ENCODE results near the gene TNNC1.

TNNC1 gene

DNA sequence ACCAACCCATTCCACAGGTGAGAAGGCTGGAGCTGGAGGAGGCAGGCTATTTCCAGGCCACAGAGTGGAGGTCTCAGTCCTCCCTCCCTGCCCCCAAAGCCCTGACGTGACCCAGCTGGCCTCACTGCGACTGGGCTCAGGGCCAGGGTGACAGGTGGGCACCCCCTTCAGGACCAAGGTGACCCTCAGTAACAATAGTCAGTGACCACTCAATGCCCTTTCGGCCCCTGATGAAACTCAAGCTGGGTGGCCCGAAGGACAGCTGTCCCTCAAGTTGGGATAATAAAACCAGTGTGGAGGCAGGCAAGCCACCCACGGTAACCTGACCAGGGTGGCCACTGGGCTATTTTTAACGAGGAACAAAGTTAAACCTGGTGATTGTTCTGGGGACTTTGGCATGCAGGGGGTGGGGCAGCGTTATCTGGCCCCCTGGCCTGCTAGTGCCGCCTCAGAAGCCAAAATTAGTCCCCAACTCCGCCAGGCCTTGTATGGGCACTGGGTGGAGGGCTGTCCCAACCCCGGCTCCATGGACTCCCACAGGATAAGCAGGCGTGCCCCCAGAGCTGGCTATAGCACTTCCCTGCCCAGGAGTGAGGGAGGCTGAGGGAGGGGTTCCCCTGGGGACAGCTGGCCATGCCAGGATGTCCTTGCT, 1.1 kb downstream of the TNNC1 start:
- H3K27me3 ChIP-seq (replicated peaks; ENCODE audit: control insufficient read depth, insufficient read depth, low read length) = no peaks in the 10 kb centered on the region
- no peak for DNase-seq (ENCODE audit: extremely low read depth, insufficient read length)
- TF ChIP-seq, protein P1, sequence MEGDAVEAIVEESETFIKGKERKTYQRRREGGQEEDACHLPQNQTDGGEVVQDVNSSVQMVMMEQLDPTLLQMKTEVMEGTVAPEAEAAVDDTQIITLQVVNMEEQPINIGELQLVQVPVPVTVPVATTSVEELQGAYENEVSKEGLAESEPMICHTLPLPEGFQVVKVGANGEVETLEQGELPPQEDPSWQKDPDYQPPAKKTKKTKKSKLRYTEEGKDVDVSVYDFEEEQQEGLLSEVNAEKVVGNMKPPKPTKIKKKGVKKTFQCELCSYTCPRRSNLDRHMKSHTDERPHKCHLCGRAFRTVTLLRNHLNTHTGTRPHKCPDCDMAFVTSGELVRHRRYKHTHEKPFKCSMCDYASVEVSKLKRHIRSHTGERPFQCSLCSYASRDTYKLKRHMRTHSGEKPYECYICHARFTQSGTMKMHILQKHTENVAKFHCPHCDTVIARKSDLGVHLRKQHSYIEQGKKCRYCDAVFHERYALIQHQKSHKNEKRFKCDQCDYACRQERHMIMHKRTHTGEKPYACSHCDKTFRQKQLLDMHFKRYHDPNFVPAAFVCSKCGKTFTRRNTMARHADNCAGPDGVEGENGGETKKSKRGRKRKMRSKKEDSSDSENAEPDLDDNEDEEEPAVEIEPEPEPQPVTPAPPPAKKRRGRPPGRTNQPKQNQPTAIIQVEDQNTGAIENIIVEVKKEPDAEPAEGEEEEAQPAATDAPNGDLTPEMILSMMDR (IDR thresholded peaks at IDR 0.05; ENCODE audit: insufficient read depth, low read length, poor library complexity, severe bottlenecking) = no peak
- H3K36me3 ChIP-seq (ENCODE audit: control insufficient read depth, insufficient read depth, low read length) = 0 out of 2 replicates have a peak, but pooled peaks cover 1% of the 10 kb centered on the region
- no peak overlapping the region for H3K4me3 ChIP-seq (replicated peaks; ENCODE audit: low read depth, low read length)

DNA sequence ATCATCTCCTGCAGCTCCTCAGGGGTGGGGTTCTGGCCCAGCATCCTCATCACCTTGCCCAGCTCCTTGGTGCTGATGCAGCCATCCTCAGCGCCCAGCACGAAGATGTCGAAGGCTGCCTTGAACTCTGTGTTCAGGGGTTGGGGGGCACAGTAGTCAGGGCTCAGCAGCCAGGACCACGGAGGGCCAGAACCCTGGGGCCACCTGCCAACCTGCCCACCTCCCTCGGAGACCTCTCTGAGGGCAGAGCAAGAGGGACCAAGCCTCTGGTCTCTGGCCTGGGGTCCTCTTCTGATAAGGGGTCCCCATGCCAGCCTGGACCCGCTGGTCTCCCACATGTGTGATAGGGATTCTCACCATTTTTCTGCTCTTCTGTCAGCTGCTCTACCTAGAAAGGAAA, 1.7 kb downstream of the TNNC1 start:
- H3K27me3 ChIP-seq (replicated peaks; ENCODE audit: control insufficient read depth, insufficient read depth, low read length) = no peaks in the 10 kb centered on the region
- DNase-seq (ENCODE audit: extremely low read depth, insufficient read length) = no peak
- TF ChIP-seq, protein P1 (IDR thresholded peaks at IDR 0.05; ENCODE audit: insufficient read depth, low read length, poor library complexity, severe bottlenecking) = no peak
- H3K36me3 ChIP-seq (ENCODE audit: control insufficient read depth, insufficient read depth, low read length) = no peaks in the 10 kb centered on the region
- H3K4me3 ChIP-seq (replicated peaks; ENCODE audit: low read depth, low read length) = no peak overlapping the region

DNA sequence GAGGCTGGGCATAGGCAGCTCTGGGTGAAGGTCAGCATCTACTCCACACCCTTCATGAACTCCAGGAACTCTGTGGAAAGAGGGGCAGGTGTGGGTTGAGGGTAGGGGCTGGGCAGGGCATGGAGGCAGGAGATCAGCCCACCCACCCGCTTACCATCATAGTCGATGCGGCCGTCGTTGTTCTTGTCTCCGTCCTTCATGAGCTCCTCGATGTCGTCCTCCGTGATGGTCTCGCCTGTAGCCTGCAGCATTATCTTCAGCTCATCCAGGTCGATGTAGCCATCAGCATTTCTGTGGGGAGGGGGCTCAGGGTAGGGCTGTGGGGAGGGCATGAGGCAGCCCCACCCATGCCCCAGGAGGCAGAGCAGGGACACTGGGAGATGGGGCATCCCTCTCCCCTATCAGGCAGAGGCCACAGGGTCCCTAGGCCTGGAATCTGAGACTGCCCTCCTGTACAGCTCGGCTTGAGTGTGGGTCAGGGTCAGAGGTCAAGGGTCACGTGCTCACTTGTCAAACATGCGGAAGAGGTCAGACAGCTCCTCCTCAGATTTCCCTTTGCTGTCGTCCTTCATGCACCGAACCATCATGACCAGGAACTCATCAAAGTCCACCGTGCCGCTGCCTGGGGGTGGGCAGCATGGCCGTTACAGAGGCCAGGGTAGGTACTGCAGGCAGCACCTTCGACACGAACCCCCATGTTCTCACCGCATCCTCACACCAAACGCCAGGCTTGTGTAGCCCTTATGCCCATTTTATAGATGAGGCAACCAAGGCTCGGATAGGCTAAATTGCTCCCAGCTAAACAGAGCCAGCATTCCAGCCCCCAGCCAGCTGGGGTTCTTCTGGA, 2.4 kb downstream of the TNNC1 start:
- TF ChIP-seq, protein P1 (IDR thresholded peaks at IDR 0.05; ENCODE audit: insufficient read depth, low read length, poor library complexity, severe bottlenecking) = no peak
- no peak overlapping the region for H3K4me3 ChIP-seq (replicated peaks; ENCODE audit: low read depth, low read length)
- no peaks in the 10 kb centered on the region for H3K27me3 ChIP-seq (replicated peaks; ENCODE audit: control insufficient read depth, insufficient read depth, low read length)
- DNase-seq (ENCODE audit: extremely low read depth, insufficient read length) = no peak
- H3K36me3 ChIP-seq (ENCODE audit: control insufficient read depth, insufficient read depth, low read length) = no peaks in the 10 kb centered on the region

DNA sequence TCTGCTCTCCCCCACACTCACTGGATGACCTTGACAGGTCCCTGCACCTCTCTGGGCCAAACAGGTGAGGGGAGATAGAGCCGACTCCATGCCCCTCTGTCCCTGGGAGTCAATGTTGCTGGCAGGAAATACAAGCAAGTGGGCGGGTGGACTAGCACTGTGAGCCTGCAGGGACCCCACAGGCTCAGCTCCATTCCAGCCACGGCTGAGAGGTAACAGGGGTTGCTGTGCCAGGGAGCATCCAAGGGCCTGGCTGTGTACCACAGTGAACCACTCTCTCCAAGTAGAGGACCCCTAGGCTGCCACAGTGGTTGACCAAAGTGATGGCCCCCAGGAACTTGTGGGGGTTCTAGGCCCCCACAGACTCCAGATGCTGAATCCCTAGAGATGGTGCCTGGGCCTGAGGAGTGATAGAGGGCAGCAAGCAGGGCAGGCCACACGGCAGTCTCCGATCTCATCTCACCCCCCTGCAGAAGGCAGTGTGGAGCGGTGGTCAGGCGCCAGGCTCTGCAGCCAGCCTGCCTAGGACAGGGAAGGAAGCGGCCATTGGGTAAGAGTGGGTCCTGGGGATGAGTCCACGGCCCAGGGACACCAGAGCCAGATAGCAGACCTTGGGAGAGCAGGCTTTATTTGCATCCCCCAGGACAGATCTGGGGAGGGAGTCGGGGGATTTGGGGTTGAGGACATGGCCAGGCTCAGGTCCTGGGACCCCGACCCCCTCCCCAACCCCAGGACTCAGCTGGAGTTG, 3.2 kb downstream of the TNNC1 start:
- Histone ChIP-seq H3K4me3 (replicated peaks; ENCODE audit: low read depth, low read length) (no peak overlapping the region), H3K36me3 (ENCODE audit: control insufficient read depth, insufficient read depth, low read length) (no peaks in the 10 kb centered on the region), H3K27me3 (replicated peaks; ENCODE audit: control insufficient read depth, insufficient read depth, low read length) (no peaks in the 10 kb centered on the region)
- TF ChIP-seq, protein P1 (IDR thresholded peaks at IDR 0.05; ENCODE audit: insufficient read depth, low read length, poor library complexity, severe bottlenecking) = no peak
- no peak for DNase-seq (ENCODE audit: extremely low read depth, insufficient read length)

DNA sequence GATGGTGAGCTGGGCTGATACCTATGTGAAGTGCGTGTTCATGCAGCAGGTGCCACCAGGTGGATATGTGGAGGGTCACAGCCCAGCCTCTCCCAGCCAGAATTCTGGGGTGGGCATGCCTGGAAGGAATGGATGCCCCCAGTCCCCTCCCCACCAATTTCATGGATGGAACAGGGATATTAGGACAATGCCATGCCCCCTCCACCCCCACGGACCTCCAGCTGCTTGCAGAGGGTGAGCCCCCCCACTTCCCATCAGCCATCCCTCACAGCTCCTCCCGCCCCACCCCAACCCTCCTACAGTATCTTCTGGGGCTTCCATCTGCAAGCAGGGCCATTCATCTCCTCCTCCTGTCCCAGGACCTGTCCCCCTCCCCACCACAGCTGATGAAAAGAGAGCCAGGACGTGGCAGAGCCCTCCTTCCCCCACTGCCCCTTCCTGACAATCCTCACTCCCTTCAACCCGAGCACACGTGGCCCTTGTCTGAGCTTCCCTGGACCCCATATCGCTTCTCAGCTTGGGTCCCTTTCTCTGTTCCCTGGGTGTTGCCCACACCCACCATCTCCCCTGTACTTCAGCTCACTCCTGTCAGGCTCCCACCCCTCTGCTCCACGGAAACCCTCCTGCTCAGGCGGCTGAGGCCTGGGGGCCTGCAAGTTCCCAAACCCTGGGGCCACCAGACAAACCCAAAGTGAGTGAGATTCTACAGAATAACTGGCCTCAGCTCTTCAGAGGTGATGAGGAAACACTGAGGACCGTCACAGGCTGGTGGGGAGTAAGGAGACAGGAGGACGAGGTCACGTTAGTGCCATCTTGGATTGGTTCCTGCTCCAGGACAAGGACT, 6.1 kb downstream of the TNNC1 start:
- Histone ChIP-seq H3K4me3 (replicated peaks; ENCODE audit: low read depth, low read length) (no peak overlapping the region), H3K36me3 (ENCODE audit: control insufficient read depth, insufficient read depth, low read length) (no peaks in the 10 kb centered on the region), H3K27me3 (replicated peaks; ENCODE audit: control insufficient read depth, insufficient read depth, low read length) (no peaks in the 10 kb centered on the region)
- no peak for DNase-seq (ENCODE audit: extremely low read depth, insufficient read length)
- TF ChIP-seq, protein P1 (IDR thresholded peaks at IDR 0.05; ENCODE audit: insufficient read depth, low read length, poor library complexity, severe bottlenecking) = no peak
